Stimulated activated effector memory CD8-positive, alpha-beta T cell treated with anti-CD3 and anti-CD28 coated beads, Interleukin-12 subunit alpha, Interleukin-12 subunit beta, amount 100 ng/mL, for 72 hours (primary cell): ENCODE measurements around the gene COL27A1.
A peak's percentile ranks its signal among the peaks of the same experiment; 100 is the strongest.

Source experiments
- ATAC-seq: fragments of 150-1000 bp; cut with Tn5 transposase; 2 replicates; pipeline ENCODE4 v1.10.0; 2021
- DNase-seq, 2 donors: peaks; one replicate each; pipeline ENCODE4 v3.0.0; 2021 to 2022; ENCODE audit warnings: low spot score in 2 of 2
- H3K27ac Mint-ChIP-seq: one replicate; pipeline ENCODE4 v1.8.0; 2022; ENCODE audit warnings: mild to moderate bottlenecking, mixed read lengths
- H3K36me3 Mint-ChIP-seq: one replicate; pipeline ENCODE4 v1.8.0; 2022; ENCODE audit warnings: mild to moderate bottlenecking, mixed read lengths
- H3K4me1 Mint-ChIP-seq: one replicate; pipeline ENCODE4 v1.8.0; 2022; ENCODE audit warnings: mixed read lengths
- H3K4me3 Mint-ChIP-seq: one replicate; pipeline ENCODE4 v1.8.0; 2022; ENCODE audit warnings: mild to moderate bottlenecking, mixed read lengths
- H3K9me3 Mint-ChIP-seq: one replicate; pipeline ENCODE4 v1.8.0; 2022; ENCODE audit warnings: mixed read lengths

COL27A1 gene

DNA sequence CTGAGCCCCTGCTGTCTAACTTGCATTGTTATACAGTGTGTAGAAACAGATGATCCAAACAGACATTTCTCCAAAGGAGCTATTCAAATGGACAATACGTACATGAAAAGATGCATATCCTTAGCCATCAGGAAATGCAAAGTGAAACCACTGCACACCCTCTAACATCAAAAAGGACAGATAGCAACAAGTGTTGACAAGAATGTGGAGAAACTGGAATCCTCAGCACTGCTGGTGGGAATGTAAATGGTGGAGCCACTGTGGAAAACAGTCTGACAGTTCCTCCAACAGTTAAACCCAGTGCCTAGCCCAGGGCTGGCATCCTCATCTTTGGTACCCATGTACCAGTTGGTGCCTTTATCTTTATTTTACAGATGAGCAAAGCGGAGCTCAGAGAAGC lies 182.8 kb downstream of the COL27A1 start:
- Mint-ChIP-seq H3K4me1 (peaks cover 23% of the 10 kb centered on the region), H3K36me3 (peaks cover 90% of the 10 kb centered on the region), H3K27ac (no peak overlapping the region), H3K9me3 (no peaks in the 10 kb centered on the region), H3K4me3 (no peak overlapping the region)
- no peak for ATAC-seq
- no peak for DNase-seq

DNA sequence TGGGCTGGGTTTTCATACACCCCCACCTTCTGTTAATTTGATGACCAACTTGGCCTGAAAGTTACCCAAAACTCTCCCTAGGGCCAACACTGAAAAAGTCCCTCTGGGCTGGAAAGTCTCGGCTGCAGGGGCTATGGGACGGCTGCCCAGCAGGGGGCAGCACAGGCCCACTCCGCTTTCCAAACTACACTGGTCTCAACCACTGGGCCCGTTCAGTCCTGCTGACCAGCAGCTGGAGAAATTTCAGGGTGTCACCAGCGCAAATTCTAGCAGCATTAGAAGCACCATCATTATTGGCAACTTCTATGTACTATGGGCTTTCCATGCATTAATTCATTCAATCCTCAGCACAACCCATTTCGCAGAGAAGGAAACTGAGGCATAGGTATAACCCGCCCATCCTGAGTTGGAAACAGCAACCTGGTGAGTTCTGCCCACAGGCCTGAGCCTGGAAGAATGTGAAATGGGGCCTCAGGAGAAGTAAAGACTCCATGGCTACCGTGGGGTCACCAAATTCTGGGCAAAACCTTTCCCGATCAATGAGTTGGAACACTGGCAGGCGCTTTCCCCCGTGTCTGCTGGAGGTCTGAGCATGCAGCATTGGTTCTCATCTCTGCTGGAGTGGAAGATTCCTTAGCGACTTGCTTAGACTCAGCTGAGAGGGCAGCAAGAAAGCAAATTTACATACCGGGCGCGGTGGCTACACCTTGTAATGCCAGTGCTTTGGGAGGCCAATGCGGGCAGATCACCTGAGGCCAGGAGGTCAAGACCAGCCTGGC lies 184.0 kb downstream of the COL27A1 start:
- Mint-ChIP-seq H3K4me1 (peaks cover 23% of the 10 kb centered on the region), H3K27ac (peak overlapping the region; percentile 92), H3K9me3 (no peaks in the 10 kb centered on the region), H3K4me3 (no peak overlapping the region), H3K36me3 (peaks cover 100% of the 10 kb centered on the region)
- peak; percentile 58 to 79 for DNase-seq
- peak; percentile 79 for ATAC-seq

DNA sequence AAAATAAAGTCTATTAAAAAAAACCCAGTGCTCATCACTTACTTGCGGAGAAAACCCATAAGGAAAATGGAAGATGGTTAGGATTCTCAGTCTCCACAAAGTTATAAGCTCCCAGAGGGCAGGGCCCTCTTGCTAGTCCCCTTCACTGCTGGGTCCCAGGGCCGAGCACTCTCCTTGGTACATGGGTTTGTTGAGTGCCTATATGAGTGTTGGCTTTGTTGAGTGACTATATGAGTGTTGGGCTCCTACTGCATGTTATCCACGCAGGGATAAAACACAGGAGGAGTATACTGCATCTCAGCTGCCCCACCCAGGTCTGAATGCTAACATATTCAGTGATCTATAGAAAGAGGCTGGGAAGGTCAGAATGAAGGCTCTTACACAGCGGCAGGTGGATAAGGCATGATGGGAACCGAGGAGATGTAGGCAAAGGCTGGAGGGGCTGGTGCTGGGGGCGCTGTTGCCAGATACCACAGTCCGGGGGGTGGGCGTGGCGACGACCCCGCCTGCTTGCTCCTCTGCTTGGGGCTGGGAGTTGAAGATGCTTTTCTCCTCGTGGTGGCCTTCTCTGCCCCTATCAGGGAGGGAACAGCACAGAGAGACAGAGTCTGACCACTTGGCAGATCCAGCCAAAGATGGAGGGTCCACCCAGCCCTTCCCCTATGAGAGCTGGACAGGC lies 186.0 kb downstream of the COL27A1 start:
- Mint-ChIP-seq H3K36me3 (peaks cover 100% of the 10 kb centered on the region), H3K27ac (peak overlapping the region; percentile 92)

DNA sequence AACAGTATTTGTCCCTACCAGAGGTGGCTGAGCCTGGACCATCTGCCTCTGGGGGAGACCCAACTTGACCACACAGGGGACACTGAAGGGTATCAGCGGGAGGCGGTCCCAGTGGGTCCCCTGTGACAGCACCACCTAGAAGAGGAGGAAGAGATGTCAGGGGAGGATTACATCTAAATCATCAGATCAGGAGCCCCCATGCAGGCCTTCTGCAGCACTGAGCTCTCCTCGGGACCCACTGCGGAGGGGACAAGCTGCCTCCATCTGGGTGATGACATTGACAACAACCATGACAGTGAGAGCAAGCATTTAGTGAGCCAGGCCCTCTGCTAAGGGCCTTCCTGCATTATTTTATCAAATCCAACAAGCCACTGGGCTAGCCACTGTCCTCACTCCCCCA lies 186.7 kb downstream of the COL27A1 start:
- Mint-ChIP-seq H3K4me1 (peaks cover 21% of the 10 kb centered on the region), H3K4me3 (no peak overlapping the region), H3K9me3 (no peaks in the 10 kb centered on the region), H3K27ac (peak overlapping the region; percentile 92), H3K36me3 (peaks cover 100% of the 10 kb centered on the region)
- no peak for ATAC-seq
- DNase-seq, result no peak

More for the DNA sequence above, 186.0 kb downstream of the COL27A1 start:
- no peaks in the 10 kb centered on the region for H3K9me3 Mint-ChIP-seq
- peaks cover 21% of the 10 kb centered on the region for H3K4me1 Mint-ChIP-seq
- H3K4me3 Mint-ChIP-seq, result no peak overlapping the region
- DNase-seq, result no peak
- no peak for ATAC-seq

DNA sequence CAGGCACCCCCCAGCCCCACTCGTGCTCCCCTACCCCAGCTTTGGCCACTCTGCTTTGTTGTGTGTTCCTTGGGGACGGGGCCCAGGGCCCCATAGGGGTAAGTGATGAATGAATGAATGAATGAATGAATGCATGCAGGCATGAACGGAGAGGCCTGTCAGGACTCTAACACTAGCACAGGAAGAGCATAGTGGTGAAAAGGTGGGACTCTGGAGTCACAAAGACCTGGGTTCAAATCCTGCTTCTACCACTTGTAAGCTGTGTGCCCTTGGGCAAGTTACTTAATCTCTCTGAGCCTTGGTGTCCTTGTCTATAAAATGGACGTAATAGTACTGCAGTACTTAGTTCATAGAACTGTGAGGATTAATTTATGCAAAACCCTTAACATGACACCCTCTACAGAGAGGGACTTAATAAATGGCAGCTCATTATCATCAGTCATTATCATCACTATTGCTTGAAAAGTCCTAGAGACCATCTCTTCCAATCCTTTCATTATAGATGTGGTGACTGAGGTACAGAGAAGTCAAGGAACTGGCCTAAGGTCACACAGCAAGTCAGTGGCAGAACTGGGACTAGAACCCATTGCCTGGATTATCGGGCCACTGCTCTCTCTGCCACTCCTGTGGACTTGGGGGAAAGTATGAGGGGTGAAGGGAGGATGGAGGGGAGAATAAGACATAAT lies 187.6 kb downstream of the COL27A1 start:
- DNase-seq (no peak), ATAC-seq (no peak)
- Mint-ChIP-seq H3K27ac (peak overlapping the region; percentile 92), H3K36me3 (peaks cover 100% of the 10 kb centered on the region), H3K4me3 (no peak overlapping the region), H3K4me1 (peaks cover 27% of the 10 kb centered on the region), H3K9me3 (no peaks in the 10 kb centered on the region)

DNA sequence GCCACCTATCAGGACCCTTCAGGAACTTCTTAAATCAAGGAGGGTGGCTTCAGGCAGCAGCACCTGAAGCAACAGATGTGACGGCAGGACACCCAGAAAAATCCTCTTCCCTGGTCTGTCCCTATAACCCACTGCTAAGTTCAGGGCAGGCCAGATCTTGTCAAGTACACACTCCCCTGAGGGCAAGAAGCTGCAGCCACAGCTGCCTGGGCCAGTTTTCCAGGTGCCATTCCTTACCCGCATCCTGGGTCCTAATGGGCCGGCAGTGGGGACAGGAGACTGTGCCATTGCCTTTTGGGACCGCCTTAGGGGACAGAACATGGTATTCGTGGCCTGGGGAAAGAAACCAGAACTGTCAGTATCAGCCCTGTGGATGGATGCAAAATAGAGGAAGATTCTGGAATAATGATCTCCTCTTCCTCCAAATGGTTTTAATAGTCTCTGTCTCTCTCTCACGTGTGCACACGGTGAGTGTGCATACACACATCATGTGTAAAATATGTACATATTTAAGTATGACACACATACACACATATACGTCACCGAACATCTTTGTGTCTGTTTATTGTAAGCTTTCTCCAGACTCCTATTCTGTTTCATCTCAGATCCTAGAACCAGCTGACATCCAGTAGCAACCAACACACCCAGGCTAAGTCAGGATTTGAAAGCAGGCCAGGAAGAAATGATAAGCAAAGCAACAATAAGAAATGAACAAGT lies 188.3 kb downstream of the COL27A1 start:
- Mint-ChIP-seq H3K9me3 (no peaks in the 10 kb centered on the region), H3K4me3 (no peak overlapping the region), H3K27ac (peak overlapping the region; percentile 92), H3K4me1 (peaks cover 35% of the 10 kb centered on the region), H3K36me3 (peaks cover 100% of the 10 kb centered on the region)
- DNase-seq (no peak), ATAC-seq (no peak)

DNA sequence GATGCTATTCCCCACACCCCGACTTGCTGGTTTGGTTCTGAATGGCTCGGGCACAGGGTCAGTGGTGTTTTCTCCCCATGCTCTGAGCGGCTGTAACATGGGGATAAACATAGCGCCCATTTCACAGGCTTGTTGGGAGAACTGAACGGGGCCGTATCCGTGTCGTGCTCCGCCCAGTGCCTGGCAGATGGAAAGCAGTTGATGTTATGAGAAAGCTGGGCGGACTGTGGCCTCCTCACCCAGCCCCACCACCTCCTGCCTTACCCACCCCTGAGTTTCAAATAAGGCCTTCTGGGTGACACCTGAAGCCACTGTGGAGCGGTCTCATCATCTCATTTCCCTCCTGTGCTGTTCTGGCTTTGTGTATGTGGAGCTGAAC lies 188.8 kb downstream of the COL27A1 start:
- ATAC-seq (no peak), DNase-seq (no peak)
- Mint-ChIP-seq H3K27ac (peak overlapping the region; percentile 92), H3K4me3 (no peak overlapping the region), H3K4me1 (peaks cover 40% of the 10 kb centered on the region), H3K9me3 (no peaks in the 10 kb centered on the region), H3K36me3 (peaks cover 100% of the 10 kb centered on the region)

DNA sequence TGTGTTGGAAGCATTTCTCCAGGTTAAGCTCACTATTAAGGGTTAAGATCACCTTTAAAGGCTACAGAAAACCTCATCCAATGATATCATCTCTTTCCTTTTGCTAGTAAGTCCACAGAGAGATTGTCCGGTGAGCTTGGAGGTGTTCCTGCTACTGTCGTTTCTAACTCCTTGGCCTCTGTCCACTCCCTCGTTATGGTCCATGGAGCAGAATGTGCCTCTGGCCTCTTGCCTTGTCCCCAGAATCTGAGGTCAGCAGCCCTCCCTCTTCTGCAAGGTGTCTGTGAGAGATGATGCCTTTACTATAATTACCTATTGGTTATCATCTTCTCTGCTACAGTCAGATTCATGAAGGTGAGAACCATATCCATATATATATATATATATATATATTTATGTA lies 189.4 kb downstream of the COL27A1 start:
- H3K4me3 Mint-ChIP-seq, result no peak overlapping the region
- no peak for DNase-seq
- peaks cover 100% of the 10 kb centered on the region for H3K36me3 Mint-ChIP-seq
- ATAC-seq, result no peak
- H3K9me3 Mint-ChIP-seq, result no peaks in the 10 kb centered on the region
- H3K4me1 Mint-ChIP-seq, result peaks cover 45% of the 10 kb centered on the region
- H3K27ac Mint-ChIP-seq, result peak overlapping the region; percentile 92

DNA sequence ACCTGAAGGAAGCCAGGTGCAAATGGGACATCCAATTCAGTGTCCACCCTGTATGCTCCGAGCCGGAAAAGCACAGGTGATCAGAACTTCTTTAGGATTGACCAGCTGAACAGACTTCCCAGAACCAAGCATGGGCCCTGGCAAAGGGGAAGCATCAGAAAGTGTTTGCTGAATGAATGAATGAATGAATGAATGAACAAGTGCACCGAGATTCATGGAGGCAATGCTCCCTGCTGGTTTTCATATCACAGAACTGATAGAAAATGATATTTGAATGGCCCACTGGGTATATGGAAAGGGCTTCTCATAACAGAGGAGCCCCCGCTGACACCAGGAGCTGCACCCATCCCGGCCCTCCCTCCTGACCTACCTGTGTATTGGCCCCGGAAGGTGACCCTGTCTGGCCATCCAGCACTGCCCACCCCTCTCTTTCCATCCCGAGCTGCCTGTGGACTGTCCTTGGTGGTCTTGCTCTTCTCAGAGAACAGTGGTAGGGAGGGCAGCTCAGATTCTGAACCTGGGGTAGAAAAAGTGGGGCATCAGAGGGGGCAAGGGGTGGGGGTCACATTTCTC lies 190.2 kb downstream of the COL27A1 start:
- DNase-seq, result no peak
- peak overlapping the region; percentile 92 for H3K27ac Mint-ChIP-seq
- ATAC-seq, result no peak
- H3K9me3 Mint-ChIP-seq, result no peaks in the 10 kb centered on the region
- H3K36me3 Mint-ChIP-seq, result peaks cover 100% of the 10 kb centered on the region
- H3K4me3 Mint-ChIP-seq, result no peak overlapping the region
- H3K4me1 Mint-ChIP-seq, result peaks cover 48% of the 10 kb centered on the region

DNA sequence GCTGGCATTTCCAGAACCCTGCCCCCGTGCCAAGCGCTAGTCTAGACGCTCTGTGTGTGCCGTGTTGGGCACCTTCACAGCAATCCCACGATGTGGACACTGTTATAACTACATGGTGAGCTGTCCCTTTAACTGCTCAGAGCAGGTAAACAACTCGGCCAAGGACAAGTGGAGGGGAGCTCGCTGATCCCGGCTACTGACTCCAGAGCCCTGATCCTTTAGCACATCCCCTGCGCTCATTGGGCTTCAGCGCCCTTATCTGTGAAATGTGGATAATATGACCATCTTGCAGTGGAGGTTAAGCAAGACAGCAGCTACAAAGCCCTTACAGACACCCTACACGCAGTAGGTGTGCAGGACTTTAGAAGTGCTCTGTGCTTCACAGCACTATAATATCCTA lies 190.8 kb downstream of the COL27A1 start:
- DNase-seq (no peak), ATAC-seq (no peak)
- H3K36me3 Mint-ChIP-seq, result peaks cover 100% of the 10 kb centered on the region
- H3K4me3 Mint-ChIP-seq, result no peak overlapping the region
- peaks cover 52% of the 10 kb centered on the region for H3K4me1 Mint-ChIP-seq
- H3K27ac Mint-ChIP-seq, result peak overlapping the region; percentile 92
- H3K9me3 Mint-ChIP-seq, result no peaks in the 10 kb centered on the region

DNA sequence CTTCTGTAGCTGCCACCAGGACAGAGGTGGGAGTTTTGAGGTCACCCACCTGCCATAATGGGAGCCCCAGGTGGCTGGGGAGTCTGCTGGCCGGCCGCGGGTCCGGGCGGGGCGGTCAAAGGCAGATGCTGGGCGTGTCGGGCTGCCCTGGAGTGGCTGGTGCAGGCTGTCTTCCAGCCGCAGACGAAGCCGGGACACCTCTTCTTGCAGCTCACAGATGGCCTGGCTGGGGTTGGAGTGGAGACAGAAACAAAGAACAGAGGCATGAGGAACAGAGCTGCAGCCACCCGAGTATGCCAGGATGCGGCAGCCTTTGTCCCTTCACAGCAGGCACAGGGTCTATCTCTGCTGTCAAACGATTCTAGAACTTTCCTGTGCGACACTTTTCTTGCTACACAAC lies 192.3 kb downstream of the COL27A1 start:
- Mint-ChIP-seq H3K4me3 (peak overlapping the region; percentile 46), H3K4me1 (peaks cover 47% of the 10 kb centered on the region), H3K36me3 (peaks cover 100% of the 10 kb centered on the region), H3K27ac (peak overlapping the region; percentile 90), H3K9me3 (no peaks in the 10 kb centered on the region)
- no peak for DNase-seq
- no peak for ATAC-seq

DNA sequence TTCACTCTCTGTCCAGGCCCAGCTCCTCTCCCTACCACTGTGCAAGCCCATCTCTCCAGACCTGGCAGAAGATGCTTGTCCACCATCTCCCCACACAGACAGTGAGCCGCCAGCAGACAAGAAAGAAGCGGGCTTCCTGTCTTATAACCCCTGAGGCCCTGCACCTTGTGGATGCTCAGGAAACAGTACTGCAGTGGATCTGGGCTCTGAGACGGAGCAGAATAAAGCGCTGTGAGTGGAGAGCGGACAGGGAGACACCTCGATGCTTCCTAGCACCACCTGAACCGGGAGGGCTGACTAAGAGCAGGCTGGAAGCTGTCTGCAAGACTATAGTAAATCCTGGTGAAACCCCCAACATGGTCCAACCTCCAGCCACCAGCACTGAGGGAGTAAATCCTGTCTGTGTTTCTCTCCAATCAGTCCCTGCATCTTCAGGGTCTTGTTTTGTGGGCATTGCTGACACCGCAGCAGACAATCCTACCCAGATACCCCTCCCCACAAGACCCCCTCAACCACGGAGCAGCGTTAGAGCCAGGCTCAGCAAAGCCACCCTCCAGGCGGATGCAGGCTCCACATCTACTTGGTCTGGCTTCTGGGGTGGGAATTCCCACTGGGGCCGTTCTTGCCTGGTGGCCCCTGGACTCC lies 193.0 kb downstream of the COL27A1 start:
- DNase-seq, result no peak
- ATAC-seq, result no peak
- peaks cover 100% of the 10 kb centered on the region for H3K36me3 Mint-ChIP-seq

DNA sequence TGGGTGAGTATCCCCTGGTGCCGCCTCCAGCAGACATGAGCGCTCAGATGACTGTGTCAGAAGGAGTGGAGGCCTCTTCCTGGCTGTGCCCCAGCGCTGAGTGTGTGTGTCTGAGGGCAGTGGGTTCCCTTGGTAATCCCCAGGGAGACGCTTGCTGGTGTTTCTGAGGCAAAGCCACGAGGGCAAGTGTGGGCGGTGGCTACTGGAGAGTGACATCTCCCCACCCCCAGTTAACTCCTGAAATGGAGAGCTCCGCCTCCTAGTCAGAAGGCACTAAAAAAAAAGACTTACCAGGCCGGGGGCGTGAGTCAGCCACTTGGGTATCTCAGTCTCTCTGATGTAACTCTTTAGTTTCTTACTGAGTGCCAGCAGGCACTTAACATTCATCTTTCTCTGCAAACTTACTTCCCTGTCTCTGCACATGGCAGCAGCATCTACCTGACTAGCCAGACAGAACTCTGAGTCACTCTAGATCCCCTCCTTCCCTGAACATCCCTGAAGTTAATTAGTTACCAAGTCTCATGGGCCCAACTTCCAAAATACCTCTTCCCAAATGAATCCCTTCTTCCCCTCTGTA lies 193.7 kb downstream of the COL27A1 start:
- H3K36me3 Mint-ChIP-seq, result peaks cover 100% of the 10 kb centered on the region
- H3K4me3 Mint-ChIP-seq, result peak overlapping the region; percentile 46
- DNase-seq (peak; percentile 74 to 92), ATAC-seq (peak; percentile 96)
- no peaks in the 10 kb centered on the region for H3K9me3 Mint-ChIP-seq
- H3K27ac Mint-ChIP-seq, result peak overlapping the region; percentile 90
- peaks cover 47% of the 10 kb centered on the region for H3K4me1 Mint-ChIP-seq

More for the DNA sequence above, 193.0 kb downstream of the COL27A1 start:
- Mint-ChIP-seq H3K9me3 (no peaks in the 10 kb centered on the region), H3K4me3 (peak overlapping the region; percentile 46), H3K4me1 (peaks cover 47% of the 10 kb centered on the region), H3K27ac (peak overlapping the region; percentile 90)
